Astrocyte of the cerebellum (primary cell): ENCODE results near the gene RBMS3.
A peak's percentile ranks its signal among the peaks of the same experiment; 100 is the strongest.

Experiments
- DNase-seq: peaks from one replicate; pipeline ENCODE4 v3.0.0-alpha.2; 2011; ENCODE audit warnings: low read depth
- H3K4me3 ChIP-seq: 2 replicates; pipeline ENCODE4 v1.5.1; 2011; ENCODE audit warnings: mild to moderate bottlenecking, low read depth, low read length, moderate library complexity
- CTCF ChIP-seq: IDR thresholded peaks from 2 replicates; pipeline ENCODE4 v1.5.1; 2012; ENCODE audit warnings: low read length, low read depth, moderate library complexity, mild to moderate bottlenecking; ENCODE audit errors: missing control alignments
- in situ Hi-C: cut with HindIII; loops from 2 replicates; pipeline ENCODE4 v1.10.0; 2017; ENCODE audit warnings: low sequenced_read_pairs

Gene RBMS3

GRCh38 chr3:29416514-29416913 is 135.6 kb downstream of the RBMS3 start:
- in situ Hi-C loops = no loop called here
- DNase-seq = no peak
- no peak overlapping the region for H3K4me3 ChIP-seq
- TF ChIP-seq CTCF = no peak

GRCh38 chr3:29420106-29420505 is 139.2 kb downstream of the RBMS3 start:
- H3K4me3 ChIP-seq = no peak overlapping the region
- DNase-seq = no peak
- TF ChIP-seq CTCF = no peak
- in situ Hi-C loops = no loop called here

GRCh38 chr3:29426302-29427226 is 145.7 kb downstream of the RBMS3 start:
- no peak for TF ChIP-seq CTCF
- no peak overlapping the region for H3K4me3 ChIP-seq
- no peak for DNase-seq
- in situ Hi-C loops = no loop called here

- TF ChIP-seq CTCF = no peak
- DNase-seq = peak; percentile 38
- in situ Hi-C loops = no loop called here
Measured at GRCh38 chr3:29427266-29428103, 146.6 kb downstream of the RBMS3 start.

GRCh38 chr3:29429055-29429679 is 148.3 kb downstream of the RBMS3 start:
- no peak for TF ChIP-seq CTCF
- DNase-seq = no peak
- in situ Hi-C loops = no loop called here
- no peak overlapping the region for H3K4me3 ChIP-seq

More at GRCh38 chr3:29427266-29428103, 146.6 kb downstream of the RBMS3 start:
- no peak overlapping the region for H3K4me3 ChIP-seq

GRCh38 chr3:29430558-29430971 is 149.7 kb downstream of the RBMS3 start:
- TF ChIP-seq CTCF = no peak
- in situ Hi-C loops = no loop called here
- peak; percentile 82 for DNase-seq
- H3K4me3 ChIP-seq = no peak overlapping the region
